HUES64 (cell line): ENCODE data around the gene SDHB.

Experiments used
- H3K27ac ChIP-seq: 2 replicates; pipeline ENCODE4 v1.7.0; 2013; ENCODE audit warnings: low read depth, low read length, inconsistent platforms
- H3K27me3 ChIP-seq: 2 replicates; pipeline ENCODE4 v1.6.1; 2013; ENCODE audit warnings: mild to moderate bottlenecking, low read length; ENCODE audit not compliant: insufficient read depth
- H3K36me3 ChIP-seq: 2 replicates; pipeline ENCODE4 v1.6.1; 2013; ENCODE audit warnings: mild to moderate bottlenecking, low read length; ENCODE audit not compliant: insufficient read depth
- H3K4me1 ChIP-seq: 2 replicates; pipeline ENCODE4 v1.6.1; 2013; ENCODE audit warnings: mild to moderate bottlenecking, low read length, moderate library complexity; ENCODE audit not compliant: insufficient read depth
- H3K4me3 ChIP-seq: 2 replicates; pipeline ENCODE4 v1.5.1; 2013; ENCODE audit warnings: mild to moderate bottlenecking, low read length, moderate library complexity
- H3K9ac ChIP-seq: 2 replicates; pipeline ENCODE4 v1.6.1; 2013; ENCODE audit warnings: mild to moderate bottlenecking, low read depth, low read length
- H3K9me3 ChIP-seq: 2 replicates; pipeline ENCODE4 v1.6.1; 2013; ENCODE audit warnings: low read depth, low read length; ENCODE audit not compliant: insufficient read depth
- WGBS: fragments of 150-250, 120-280 bp; methylation state at CpG from one replicate; pipeline ENCODE4 v1.1.7; 2013; ENCODE audit warnings: missing lambda C conversion rate; 5-methylcytosine and 5-hydroxymethylcytosine counted together

Gene SDHB

GRCh38 chr1:17093822-17094393 is 40.1 kb upstream of the SDHB start:
- H3K36me3 ChIP-seq, result no peaks in the 10 kb centered on the region
- H3K4me1 ChIP-seq, result 0 out of 2 replicates have a peak, but pooled peaks cover 7% of the 10 kb centered on the region
- H3K27me3 ChIP-seq, result no peaks in the 10 kb centered on the region
- no peak overlapping the region for H3K27ac ChIP-seq
- no peak overlapping the region for H3K4me3 ChIP-seq
- no peak overlapping the region for H3K9ac ChIP-seq
- 96% methylated on average over 8 of the region's 8 CpGs for WGBS
- no peaks in the 10 kb centered on the region for H3K9me3 ChIP-seq

- Histone ChIP-seq H3K9ac (no peak overlapping the region), H3K27me3 (no peaks in the 10 kb centered on the region), H3K36me3 (no peaks in the 10 kb centered on the region), H3K4me3 (no peak overlapping the region), H3K9me3 (no peaks in the 10 kb centered on the region), H3K27ac (no peak overlapping the region), H3K4me1 (no peaks in the 10 kb centered on the region)
- WGBS, result 89% methylated on average over 7 of the region's 7 CpGs
Observed at GRCh38 chr1:17091252-17091651, 37.4 kb upstream of the SDHB start.

DNA sequence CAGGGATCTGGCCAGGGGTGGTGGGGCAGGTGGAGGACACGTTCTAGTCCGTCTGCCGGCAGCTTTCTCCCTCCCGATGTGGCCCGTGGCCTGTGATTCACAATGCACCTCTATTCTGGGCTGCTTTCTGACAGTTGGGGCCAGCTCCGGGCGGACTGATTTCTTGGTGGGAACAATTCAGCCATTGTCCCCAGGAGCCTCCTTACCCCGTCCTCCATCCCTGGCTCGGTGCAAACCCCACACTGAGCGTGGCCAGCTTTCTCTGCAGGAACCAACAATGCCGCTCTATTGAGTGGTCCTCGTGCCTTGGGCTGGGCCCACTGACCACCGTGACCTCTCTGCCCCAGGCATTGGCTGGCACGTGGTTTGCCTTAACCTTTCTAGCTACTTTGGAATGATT is 35.7 kb upstream of the SDHB start:
- no peak overlapping the region for H3K9ac ChIP-seq
- WGBS, result 91% methylated on average over 14 of the region's 14 CpGs
- H3K27ac ChIP-seq, result no peak overlapping the region
- H3K4me3 ChIP-seq, result no peak overlapping the region
- H3K36me3 ChIP-seq, result no peaks in the 10 kb centered on the region
- no peaks in the 10 kb centered on the region for H3K4me1 ChIP-seq
- H3K27me3 ChIP-seq, result no peaks in the 10 kb centered on the region
- H3K9me3 ChIP-seq, result no peaks in the 10 kb centered on the region

GRCh38 chr1:17086751-17087150 is 32.9 kb upstream of the SDHB start:
- H3K9me3 ChIP-seq, result no peaks in the 10 kb centered on the region
- H3K36me3 ChIP-seq, result no peaks in the 10 kb centered on the region
- H3K4me3 ChIP-seq, result no peak overlapping the region
- H3K4me1 ChIP-seq, result no peaks in the 10 kb centered on the region
- no peak overlapping the region for H3K9ac ChIP-seq
- H3K27ac ChIP-seq, result no peak overlapping the region
- 95% methylated on average over 6 of the region's 6 CpGs for WGBS
- no peaks in the 10 kb centered on the region for H3K27me3 ChIP-seq

DNA sequence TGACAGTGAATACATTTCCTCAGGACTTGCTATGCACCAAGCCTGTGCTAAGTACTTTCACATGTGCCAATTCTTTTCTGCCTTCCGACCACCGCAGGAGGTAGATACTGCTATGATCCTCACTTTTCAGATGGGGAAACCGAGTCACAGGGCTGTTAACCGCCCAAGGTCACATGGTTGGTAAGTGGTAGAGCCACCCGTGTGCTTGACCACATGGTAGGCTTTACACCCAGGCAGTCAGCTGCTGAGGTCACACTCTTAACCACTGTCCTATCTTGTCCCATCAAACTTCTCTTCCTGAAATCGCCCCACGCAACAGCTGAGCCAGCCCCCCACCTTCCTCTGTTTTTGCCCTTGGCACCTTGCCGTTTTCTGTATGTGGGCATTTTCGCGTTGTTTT is 31.0 kb upstream of the SDHB start:
- Histone ChIP-seq H3K27ac (no peak overlapping the region), H3K4me3 (no peak overlapping the region), H3K36me3 (no peaks in the 10 kb centered on the region), H3K9ac (no peak overlapping the region), H3K27me3 (no peaks in the 10 kb centered on the region), H3K9me3 (no peaks in the 10 kb centered on the region), H3K4me1 (no peaks in the 10 kb centered on the region)
- WGBS, result 91% methylated on average over 10 of the region's 10 CpGs

DNA sequence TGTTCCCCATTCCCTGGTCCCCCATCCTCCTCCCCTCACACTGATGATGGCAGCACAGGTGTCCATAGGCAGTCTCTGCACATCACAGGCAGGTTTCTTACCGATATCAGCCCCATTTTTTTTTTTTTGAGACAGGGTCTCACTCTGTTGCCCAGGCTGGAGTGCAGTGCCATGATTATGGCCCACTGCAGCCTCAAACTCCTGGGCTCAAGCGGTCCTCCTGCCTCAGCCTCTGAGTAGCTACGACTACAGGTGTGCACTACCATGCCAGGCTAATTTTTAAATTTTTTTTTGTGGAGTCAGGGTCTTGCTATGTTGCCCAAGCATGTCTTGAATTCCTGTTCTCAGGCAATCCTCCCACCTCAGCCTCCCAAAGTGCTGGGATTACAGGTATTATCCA is 28.9 kb upstream of the SDHB start:
- Histone ChIP-seq H3K36me3 (no peaks in the 10 kb centered on the region), H3K27me3 (no peaks in the 10 kb centered on the region), H3K27ac (no peak overlapping the region), H3K4me3 (no peak overlapping the region), H3K4me1 (no peaks in the 10 kb centered on the region), H3K9me3 (no peaks in the 10 kb centered on the region), H3K9ac (no peak overlapping the region)
- 95% methylated on average over 3 of the region's 3 CpGs for WGBS

DNA sequence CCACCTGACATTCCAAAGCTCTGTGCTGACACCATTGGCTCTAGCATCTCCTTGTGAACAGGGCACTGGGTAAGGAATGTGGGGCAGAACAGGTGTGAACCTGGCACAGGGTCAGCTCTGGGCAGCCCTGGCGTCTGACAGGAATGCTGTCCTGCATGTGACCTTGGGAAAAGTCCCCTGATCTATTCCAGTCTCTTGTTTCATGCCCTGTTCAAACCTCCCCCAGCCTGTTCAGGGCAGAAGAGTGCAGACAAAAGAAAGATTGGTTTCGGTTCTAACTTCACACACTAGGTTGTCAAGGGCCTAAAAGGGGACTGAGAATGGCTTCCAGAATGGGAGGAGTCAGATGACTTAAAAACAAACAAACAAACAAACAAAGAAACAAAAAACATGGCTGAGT is 27.6 kb upstream of the SDHB start:
- Histone ChIP-seq H3K27me3 (no peaks in the 10 kb centered on the region), H3K36me3 (no peaks in the 10 kb centered on the region), H3K4me1 (no peaks in the 10 kb centered on the region), H3K9ac (no peak overlapping the region), H3K4me3 (no peak overlapping the region), H3K27ac (no peak overlapping the region), H3K9me3 (no peaks in the 10 kb centered on the region)
- 75% methylated on average over 1 of the region's 2 CpGs for WGBS

DNA sequence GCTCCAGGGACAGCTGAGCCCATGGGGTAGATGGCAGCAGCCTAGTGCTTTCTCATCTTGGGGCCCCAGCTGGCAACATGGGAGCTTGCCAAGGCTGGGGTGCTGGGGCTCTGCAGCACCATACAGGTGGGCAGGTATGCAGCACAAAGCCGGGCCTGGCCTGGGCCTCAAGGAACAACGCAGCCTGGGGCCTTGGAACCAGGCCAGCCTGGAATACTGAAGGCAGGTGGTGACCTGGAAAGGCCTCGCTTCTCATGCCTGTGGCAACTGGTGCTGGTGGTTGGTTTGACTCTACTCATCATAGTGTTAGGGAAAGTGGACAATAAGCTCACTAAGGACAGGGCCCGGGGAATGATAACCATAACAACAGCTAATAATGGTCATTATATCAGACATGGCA is 27.0 kb upstream of the SDHB start:
- Histone ChIP-seq H3K4me3 (no peak overlapping the region), H3K4me1 (no peaks in the 10 kb centered on the region), H3K36me3 (no peaks in the 10 kb centered on the region), H3K27ac (no peak overlapping the region), H3K9ac (no peak overlapping the region), H3K27me3 (no peaks in the 10 kb centered on the region), H3K9me3 (no peaks in the 10 kb centered on the region)
- 72% methylated on average over 4 of the region's 4 CpGs for WGBS

DNA sequence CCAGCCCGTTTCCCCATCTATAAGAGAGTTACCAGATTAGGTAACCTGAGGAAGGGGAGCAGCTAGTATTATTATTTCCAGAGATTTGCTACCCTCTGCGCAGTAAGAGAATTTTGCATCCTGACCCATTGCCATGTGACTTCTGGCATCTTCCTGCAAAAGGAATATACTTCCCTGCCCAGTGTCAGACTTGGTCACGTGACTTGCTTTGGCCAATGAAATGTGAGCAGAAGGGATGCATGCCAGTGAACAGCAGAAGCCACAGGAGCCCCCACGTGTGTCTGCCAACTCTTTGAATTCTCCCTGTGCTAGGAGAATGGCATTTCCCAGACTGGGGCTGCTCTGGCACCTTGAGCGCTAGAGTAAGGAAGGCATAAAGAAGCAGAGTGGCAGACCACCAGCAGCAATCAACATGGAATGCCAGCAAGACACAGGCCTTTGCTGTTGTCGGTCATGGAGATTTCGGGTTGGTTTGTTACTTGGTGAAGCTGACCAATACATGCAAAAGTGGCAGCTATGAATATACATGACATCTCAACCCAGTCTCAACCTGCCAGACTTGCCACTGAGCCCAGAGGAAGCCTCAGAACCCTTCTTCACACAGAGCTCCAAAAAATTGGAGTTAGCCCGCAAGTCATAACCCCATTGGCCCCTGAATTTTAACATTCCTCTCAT is 26.4 kb upstream of the SDHB start:
- Histone ChIP-seq H3K9ac (no peak overlapping the region), H3K36me3 (no peaks in the 10 kb centered on the region), H3K4me3 (no peak overlapping the region), H3K27me3 (no peaks in the 10 kb centered on the region), H3K9me3 (no peaks in the 10 kb centered on the region), H3K27ac (no peak overlapping the region), H3K4me1 (no peaks in the 10 kb centered on the region)
- 81% methylated on average over 8 of the region's 8 CpGs for WGBS

- H3K9ac ChIP-seq, result no peak overlapping the region
- H3K9me3 ChIP-seq, result no peaks in the 10 kb centered on the region
- no peak overlapping the region for H3K27ac ChIP-seq
- WGBS, result 91% methylated on average over 16 of the region's 16 CpGs
- H3K27me3 ChIP-seq, result no peaks in the 10 kb centered on the region
- no peaks in the 10 kb centered on the region for H3K4me1 ChIP-seq
- H3K36me3 ChIP-seq, result no peaks in the 10 kb centered on the region
- H3K4me3 ChIP-seq, result no peak overlapping the region
Observed at GRCh38 chr1:17078991-17079868, 25.4 kb upstream of the SDHB start.

DNA sequence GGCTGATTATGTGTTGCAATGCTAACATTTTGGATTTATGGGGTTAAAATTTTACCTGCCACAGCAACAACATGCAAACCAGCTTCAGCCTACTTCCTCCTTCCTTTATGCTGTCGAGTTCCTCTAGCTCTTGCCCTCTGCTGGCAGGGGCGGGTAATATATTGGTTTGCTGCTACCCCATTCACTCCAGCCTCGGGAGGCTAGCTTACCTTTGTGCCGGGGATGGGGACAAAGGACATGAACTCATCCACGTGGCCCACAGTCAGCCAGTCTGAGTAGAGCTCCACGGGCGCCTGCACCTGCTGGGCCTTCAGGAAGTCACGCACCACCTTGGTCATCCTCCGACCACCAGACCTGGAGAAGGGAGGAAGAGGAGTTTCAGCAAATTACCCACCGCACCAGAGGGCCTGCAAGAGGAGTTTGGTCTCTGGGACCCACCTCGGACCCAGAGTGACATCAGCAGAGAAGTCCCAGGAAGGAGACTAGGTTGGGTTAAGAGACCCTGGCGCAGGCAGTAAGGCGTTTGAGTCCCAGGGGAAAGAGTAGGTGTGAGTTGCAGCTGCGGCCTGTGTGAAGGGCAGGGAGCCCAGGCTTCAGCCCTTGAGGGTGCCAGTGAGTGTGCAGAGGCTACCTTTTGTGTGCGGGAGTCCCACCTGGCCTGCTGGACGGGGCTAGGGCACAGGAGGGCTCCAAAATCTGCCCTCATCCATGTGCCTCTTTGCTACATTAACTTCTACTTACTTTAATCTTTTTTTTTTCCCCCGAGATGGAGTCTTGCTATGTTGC is 21.8 kb upstream of the SDHB start:
- Histone ChIP-seq H3K9ac (no peak overlapping the region), H3K4me1 (no peaks in the 10 kb centered on the region), H3K9me3 (no peaks in the 10 kb centered on the region), H3K27me3 (no peaks in the 10 kb centered on the region), H3K36me3 (no peaks in the 10 kb centered on the region), H3K4me3 (no peak overlapping the region), H3K27ac (no peak overlapping the region)
- 70% methylated on average over 16 of the region's 17 CpGs for WGBS
